GM18870 (cell line): ENCODE results near the gene ZC2HC1C.

ENCODE experiments used
- ATAC-seq: cut with Tn5 transposase; IDR thresholded peaks from one replicate; pipeline ENCODE4 v1.9.1; 2021; ENCODE audit warnings: moderate library complexity; ENCODE audit not compliant: unreplicated experiment

Gene ZC2HC1C

GRCh38 chr14:75128596-75128990 is 59.2 kb downstream of the ZC2HC1C start:
- ATAC-seq: no peak
